IMR-90 (cell line): ENCODE measurements around the gene ADGRD1. TPM values are rescaled to one million over a fixed set of nuclear protein-coding genes. Genes with fewer than 3 reads are reported as not detected.

ENCODE experiments used
- ATAC-seq: fragments of 200-7000 bp; cut with Tn5 transposase; 2 replicates; pipeline ENCODE4 v1.9.1; 2020; ENCODE audit warnings: low read depth, mild to moderate bottlenecking, moderate library complexity
- BruUV-seq: library from RNA; stranded (reverse); fragments of 400-500 nt; replicated peaks from 2 replicates; lab custom pipeline; 2021; lab: Mats Ljungman, UMichigan
- CTCF ChIA-PET: fragments of 300-600 bp; formaldehyde crosslinking; extraction: SDS; loops from one replicate; lab custom pipeline; 2021; ENCODE audit warnings: antibody characterized with exemption; lab: Yijun Ruan, JAX
- POLR2A ChIA-PET: fragments of 300-600 bp; sonication (Branson Sonifier 250); formaldehyde crosslinking; loops from one replicate; lab custom pipeline; 2022; ENCODE audit warnings: antibody characterized with exemption; ENCODE audit not compliant: unreplicated experiment; lab: Charles Lee
- DNase-seq: peaks from one replicate; pipeline ENCODE4 v3.0.0; 2013
- H2AFZ ChIP-seq: replicated peaks from 2 replicates; pipeline ENCODE3; 2013; ENCODE audit warnings: low read length, mild to moderate bottlenecking; ENCODE audit not compliant: poor library complexity
- H2AK5ac ChIP-seq: 2 replicates; pipeline ENCODE4 v1.6.1; 2013; ENCODE audit warnings: low read depth, low read length, inconsistent platforms
- H2AK9ac ChIP-seq: replicated peaks from 2 replicates; pipeline ENCODE3; 2013; ENCODE audit warnings: mild to moderate bottlenecking, low read depth, low read length, moderate library complexity; ENCODE audit not compliant: poor library complexity
- H2BK120ac ChIP-seq: 2 replicates; pipeline ENCODE4 v1.6.1; 2013; ENCODE audit warnings: low read depth, low read length, inconsistent platforms
- H2BK15ac ChIP-seq: 3 replicates; pipeline ENCODE4 v1.6.1; 2013; ENCODE audit warnings: low read depth, low read length, inconsistent platforms
- H2BK20ac ChIP-seq: 2 replicates; pipeline ENCODE4 v1.6.1; 2013; ENCODE audit warnings: low read depth, mild to moderate bottlenecking, inconsistent platforms, low read length, moderate library complexity
- H2BK5ac ChIP-seq: 2 replicates; pipeline ENCODE4 v1.6.1; 2013; ENCODE audit warnings: mild to moderate bottlenecking, low read depth, low read length, inconsistent platforms; ENCODE audit not compliant: poor library complexity, severe bottlenecking
- H3K14ac ChIP-seq: replicated peaks from 2 replicates; pipeline ENCODE4 v1.6.1; 2013; ENCODE audit warnings: low read depth, low read length, inconsistent platforms
- H3K18ac ChIP-seq: 2 replicates; pipeline ENCODE4 v1.6.1; 2013; ENCODE audit warnings: low read depth, low read length, control low read depth
- H3K23ac ChIP-seq: 2 replicates; pipeline ENCODE4 v1.6.1; 2013; ENCODE audit warnings: low read depth, low read length, inconsistent platforms
- H3K27ac ChIP-seq: 2 replicates; pipeline ENCODE4 v1.5.1; 2013; ENCODE audit warnings: mild to moderate bottlenecking, control low read depth, low read length; ENCODE audit not compliant: insufficient read depth
- H3K27me3 ChIP-seq: 2 replicates; pipeline ENCODE4 v1.6.1; 2013; ENCODE audit warnings: low read length; ENCODE audit not compliant: control insufficient read depth, insufficient read depth
- H3K36me3 ChIP-seq: 2 replicates; pipeline ENCODE4 v1.6.1; 2013; ENCODE audit warnings: low read length, mixed read lengths; ENCODE audit not compliant: control insufficient read depth, insufficient read depth
- H3K4ac ChIP-seq: 2 replicates; pipeline ENCODE4 v1.6.1; 2013; ENCODE audit warnings: low read depth, low read length, inconsistent platforms
- H3K4me1 ChIP-seq: 2 replicates; pipeline ENCODE4 v1.6.1; 2013; ENCODE audit warnings: low read length, mixed read lengths; ENCODE audit not compliant: control insufficient read depth, insufficient read depth
- H3K4me2 ChIP-seq: 2 replicates; pipeline ENCODE4 v1.6.1; 2013; ENCODE audit warnings: low read depth, mild to moderate bottlenecking, control low read depth, low read length, moderate library complexity
- H3K4me3 ChIP-seq: 2 replicates; pipeline ENCODE4 v1.5.1; 2013; ENCODE audit warnings: low read depth, mild to moderate bottlenecking, control low read depth, low read length, moderate library complexity; ENCODE audit not compliant: insufficient read depth
- H3K56ac ChIP-seq: 2 replicates; pipeline ENCODE4 v1.6.1; 2013; ENCODE audit warnings: low read length, inconsistent platforms; ENCODE audit not compliant: insufficient read depth; ENCODE audit errors: extremely low read depth
- H3K79me1 ChIP-seq, 2 experiments: 2 replicates each; pipeline ENCODE4 v1.6.1; 2013; ENCODE audit warnings: low read length in 2 of 2, inconsistent platforms in 1 of 2, low read depth in 1 of 2
- H3K9ac ChIP-seq: 2 replicates; pipeline ENCODE4 v1.6.1; 2013; ENCODE audit warnings: low read depth, low read length, control low read depth
- H3K9me1 ChIP-seq: 2 replicates; pipeline ENCODE4 v1.6.1; 2013; ENCODE audit warnings: low read length, inconsistent platforms; ENCODE audit not compliant: insufficient read depth
- H3K9me3 ChIP-seq: 2 replicates; pipeline ENCODE4 v1.6.1; 2013; ENCODE audit warnings: low read length; ENCODE audit not compliant: control insufficient read depth, insufficient read depth
- H4K20me1 ChIP-seq: 2 replicates; pipeline ENCODE4 v1.6.1; 2013; ENCODE audit warnings: low read length, inconsistent platforms; ENCODE audit not compliant: insufficient read depth
- H4K5ac ChIP-seq: 2 replicates; pipeline ENCODE4 v1.6.1; 2013; ENCODE audit warnings: mild to moderate bottlenecking, low read depth, low read length, control low read depth
- H4K8ac ChIP-seq, 2 experiments: 2 replicates each; pipeline ENCODE4 v1.6.1; 2013; ENCODE audit warnings: low read depth in 2 of 2, low read length in 2 of 2, control low read depth in 1 of 2, inconsistent platforms in 1 of 2
- H4K91ac ChIP-seq: 2 replicates; pipeline ENCODE4 v1.6.1; 2013; ENCODE audit warnings: low read depth, low read length, inconsistent platforms; ENCODE audit not compliant: insufficient read depth
- BHLHE40 ChIP-seq: fragments of 150-350 bp; IDR thresholded peaks from 2 replicates; pipeline ENCODE4 v1.6.1; 2016; ENCODE audit warnings: mild to moderate bottlenecking, low read depth, low read length
- CEBPB ChIP-seq: IDR thresholded peaks from 2 replicates; pipeline ENCODE4 v1.6.1; 2012; ENCODE audit warnings: low read depth, low read length, improper control_type of control experiment
- CHD1 ChIP-seq: IDR thresholded peaks from 2 replicates; pipeline ENCODE4 v1.6.1; 2012; ENCODE audit warnings: low read depth, low read length, improper control_type of control experiment
- CTCF ChIP-seq: conservative IDR thresholded peaks from 2 replicates; pipeline ENCODE4 v1.5.1; 2012; ENCODE audit warnings: mild to moderate bottlenecking, low read depth, low read length, improper control_type of control experiment
- ELK1 ChIP-seq: fragments of 150-350 bp; IDR thresholded peaks from 2 replicates; pipeline ENCODE4 v1.6.1; 2016; ENCODE audit warnings: low read depth, mild to moderate bottlenecking, low read length, moderate library complexity, borderline replicate concordance
- FOS ChIP-seq: fragments of 150-350 bp; IDR thresholded peaks from 2 replicates; pipeline ENCODE4 v1.6.1; 2016; ENCODE audit warnings: low read depth, low read length
- MAZ ChIP-seq: IDR thresholded peaks from 2 replicates; pipeline ENCODE4 v1.6.1; 2012; ENCODE audit warnings: low read depth, mild to moderate bottlenecking, low read length, improper control_type of control experiment, moderate library complexity, borderline replicate concordance
- MXI1 ChIP-seq: IDR thresholded peaks from 2 replicates; pipeline ENCODE4 v1.6.1; 2012; ENCODE audit warnings: low read depth, mild to moderate bottlenecking, low read length, moderate library complexity, borderline replicate concordance
- NFE2L2 ChIP-seq: fragments of 150-350 bp; IDR thresholded peaks from 2 replicates; pipeline ENCODE4 v1.6.1; 2016; ENCODE audit warnings: low read depth, mild to moderate bottlenecking, low read length
- POLR2A ChIP-seq: IDR thresholded peaks from 2 replicates; pipeline ENCODE4 v1.6.1; 2012; ENCODE audit warnings: mild to moderate bottlenecking, low read depth, low read length
- RCOR1 ChIP-seq: IDR thresholded peaks from 2 replicates; pipeline ENCODE4 v1.6.1; 2012; ENCODE audit warnings: mild to moderate bottlenecking, low read length, improper control_type of control experiment; ENCODE audit not compliant: insufficient replicate concordance
- RFX5 ChIP-seq: IDR thresholded peaks from 2 replicates; pipeline ENCODE4 v1.8.0; 2012; ENCODE audit warnings: low read depth, mild to moderate bottlenecking, low read length, moderate library complexity
- WGBS, 2 experiments: methylation state at CpG; one replicate each; pipeline versions ENCODE4 v1.1.5 to v1.1.7; 2013; ENCODE audit warnings: missing lambda C conversion rate in 2 of 2; ENCODE audit not compliant: insufficient read length in 1 of 2; ENCODE audit errors: extremely low coverage in 2 of 2; 5-methylcytosine and 5-hydroxymethylcytosine counted together
- dilution Hi-C: fragments of 300-500 bp; cut with HindIII; formaldehyde crosslinking; loops from one replicate; pipeline ENCODE4 v1.14.3; 2018; ENCODE audit warnings: low sequenced_read_pairs; ENCODE audit not compliant: unreplicated experiment
- in situ Hi-C: fragments of 300-500 bp; cut with MboI; formaldehyde crosslinking; loops from 3 replicates; pipeline ENCODE4 v1.14.3; 2019; ENCODE audit warnings: low sequenced_read_pairs, inconsistent platforms, mixed read lengths
- intact Hi-C: fragments of 100-400 bp; cut with micrococcal nuclease; formaldehyde crosslinking; loops from 2 replicates; pipeline ENCODE4 v1.10.0; 2022
- polyA plus RNA-seq, 3 experiments: library from polyadenylated mRNA; depleted of rRNA; stranded (reverse); fragments of >200 nt; gene quantifications; 2 replicates each; pipeline ENCODE4 v1.2.3, GENCODE V29; 2012; ENCODE audit warnings: low replicate concordance in 1 of 3
- total RNA-seq: library from RNA; depleted of rRNA; stranded (reverse); fragments of >200 nt; gene quantifications from 2 replicates; pipeline ENCODE4 v1.2.3, GENCODE V29; 2012

ADGRD1 gene
- total and polyA plus RNA-seq, 2 of the 4 experiments (the other 2 are of a cell fraction) = not detected

GRCh38 chr12:131027264-131027663 lies 73.6 kb downstream of the ADGRD1 start:
- Histone ChIP-seq H2AK5ac (no peak overlapping the region), H3K4me2 (no peak overlapping the region), H3K23ac (no peak overlapping the region), H2AK9ac (no peak overlapping the region), H2BK15ac (no peak overlapping the region), H3K9me3 (peaks cover 49% of the 10 kb centered on the region), H3K36me3 (no peaks in the 10 kb centered on the region), H4K20me1 (no peaks in the 10 kb centered on the region), H3K9ac (no peak overlapping the region), H3K4me1 (no peaks in the 10 kb centered on the region), H2BK120ac (no peak overlapping the region), H2AFZ (no peak overlapping the region), H3K79me1 (no peaks in the 10 kb centered on the region), H3K4me3 (no peak overlapping the region), H3K18ac (no peak overlapping the region), H3K56ac (no peak overlapping the region), H4K91ac (no peak overlapping the region), H2BK20ac (no peak overlapping the region), H4K8ac (no peak overlapping the region), H3K27me3 (no peaks in the 10 kb centered on the region), H3K14ac (no peak overlapping the region), H3K9me1 (no peaks in the 10 kb centered on the region), H3K27ac (no peak overlapping the region), H3K4ac (no peak overlapping the region), H4K5ac (no peak overlapping the region), H2BK5ac (no peak overlapping the region)
- ATAC-seq (no peak), DNase-seq (no peak)
- dilution Hi-C loops (no loop called here), intact Hi-C loops (no loop called here), in situ Hi-C loops (no loop called here)
- POLR2A ChIA-PET = no interaction called here
- no peak for TF ChIP-seq POLR2A
- TF ChIP-seq NFE2L2 = no peak
- TF ChIP-seq MXI1 = no peak
- no peak for TF ChIP-seq RFX5
- no peak for TF ChIP-seq CTCF
- TF ChIP-seq BHLHE40 = no peak
- TF ChIP-seq CHD1 = no peak
- TF ChIP-seq CEBPB = no peak
- TF ChIP-seq FOS = no peak
- no peak for TF ChIP-seq ELK1
- TF ChIP-seq RCOR1 = no peak
- TF ChIP-seq MAZ = no peak
- WGBS, 2 experiments = no CpG with 5 or more reads among the region's 9 CpGs
- no TSS peak for BruUV-seq
- CTCF ChIA-PET = no interaction called here
